ENCODE measurements around the gene ASB3. TPM values are rescaled to one million over a fixed set of nuclear protein-coding genes. Genes with fewer than 3 reads are reported as not detected.

The ASB3 gene
- total and polyA plus RNA-seq, 9 of the 15 experiments (the other 6 are each of a cell fraction or from before 2014, with no cell fraction given): 13.6 to 35.3 (median 18.7) TPM

GRCh38 chr2:53629501-53629900 lies 157.3 kb downstream of the ASB3 start (continued):
- TF ChIP-seq ZBTB43 (CRISPR knock-in tag; IDR thresholded peaks at IDR 0.05) (no peak), CCNT2 (IDR thresholded peaks at IDR 0.05; ENCODE audit: borderline replicate concordance, extremely low read depth, insufficient read length, low read depth, low read length) (no peak), SIN3A (IDR thresholded peaks at IDR 0.05; ENCODE audit: borderline replicate concordance in 2 of 2, control insufficient read depth in 1 of 2, low read depth in 2 of 2, low read length in 2 of 2) (no peak), RBM15 (IDR thresholded peaks at IDR 0.05; ENCODE audit: insufficient read depth, low read length) (no peak), HOXB6 (CRISPR knock-in tag; IDR thresholded peaks at IDR 0.05; ENCODE audit: borderline replicate concordance) (no peak), ZFX (CRISPR knock-in tag; IDR thresholded peaks at IDR 0.05) (no peak), EGR1 (conservative IDR thresholded peaks at IDR 0.05) (no peak), PTRF (tag; IDR thresholded peaks at IDR 0.05) (no peak)

GRCh38 chr2:53629001-53629400 lies 157.8 kb downstream of the ASB3 start:
- Histone ChIP-seq H3K9me1 (ENCODE audit: control insufficient read depth, insufficient read depth, low read length) (no peaks in the 10 kb centered on the region), H3K4me1 (replicated peaks in 1 of 2; ENCODE audit: control insufficient read depth in 2 of 2, insufficient read depth in 2 of 2, low read length in 2 of 2) (no peaks in the 10 kb centered on the region), H3K9me3 (replicated peaks; ENCODE audit: control insufficient read depth, insufficient read depth, low read depth, low read length) (no peaks in the 10 kb centered on the region), H3K4me3 (no peak overlapping the region), H4K20me1 (replicated peaks; ENCODE audit: control insufficient read depth, insufficient read depth, low read length) (no peaks in the 10 kb centered on the region), H3K79me2 (ENCODE audit: control insufficient read depth, insufficient read depth, low read length) (no peaks in the 10 kb centered on the region), H3K9ac (ENCODE audit: insufficient read depth in 1 of 2, low read depth in 2 of 2, low read length in 2 of 2) (no peak overlapping the region), H2AFZ (ENCODE audit: low read depth, low read length) (no peak overlapping the region), H3K36me3 (ENCODE audit: control insufficient read depth, insufficient read depth, low read length) (no peaks in the 10 kb centered on the region), H3K27me3 (ENCODE audit: control insufficient read depth in 2 of 2, insufficient read depth in 2 of 2, low read length in 2 of 2) (0 out of 5 replicates have a peak, but pooled peaks cover 3 to 8% of the 10 kb centered on the region in 2 experiments), H3K27ac (ENCODE audit: extremely low read depth, low read depth, low read length) (no peak overlapping the region), H3K4me2 (ENCODE audit: insufficient read depth, low read length) (no peak overlapping the region)
- POLR2A ChIA-PET: no interaction called here
- BruUV-seq (replicated peaks): no TSS peak
- WGBS (ENCODE audit: insufficient coverage, low coverage, missing lambda C conversion rate): 3% methylated on average over 6 of the region's 6 CpGs
- in situ Hi-C loops (cut with MboI): no loop called here
- no peak for ATAC-seq
- FAIRE-seq: no peak
- intact Hi-C loops (cut with micrococcal nuclease): no loop called here
- CTCF ChIA-PET (ENCODE audit: low intra/inter-chr PET ratio): no interaction called here
- DNase-seq (ENCODE audit: extremely low read depth in 1 of 4, low spot score in 3 of 4): no peak
- TF ChIP-seq RFX1 (IDR thresholded peaks at IDR 0.05) (no peak), HLTF (IDR thresholded peaks at IDR 0.05) (no peak), SAFB2 (IDR thresholded peaks at IDR 0.05; ENCODE audit: borderline replicate concordance, low read depth, low read length, severe bottlenecking) (no peak), CBX8 (IDR thresholded peaks at IDR 0.05; ENCODE audit: borderline replicate concordance, extremely low read depth, low read depth, low read length, poor library complexity, severe bottlenecking) (no peak), ZBTB33 (CRISPR knock-in tag; IDR thresholded peaks at IDR 0.05) (no peak), PREB (CRISPR knock-in tag; IDR thresholded peaks at IDR 0.05) (no peak), RAD51 (IDR thresholded peaks at IDR 0.05; ENCODE audit: borderline replicate concordance, low read depth) (no peak), POLR3G (IDR thresholded peaks at IDR 0.05; ENCODE audit: extremely low read depth, insufficient read length, insufficient replicate concordance) (no peak)
